WI38 (cell line): Measurements from ENCODE around the gene ATP6V1G1.

Experiments used
- H3K4me3 ChIP-seq: 2 replicates; pipeline ENCODE4 v1.5.1; 2011; ENCODE audit warnings: low read depth, mild to moderate bottlenecking, control low read depth, low read length
- CTCF ChIP-seq: IDR thresholded peaks from 2 replicates; pipeline ENCODE4 v1.5.1; 2012; ENCODE audit warnings: low read depth, mild to moderate bottlenecking, control low read depth, low read length

ATP6V1G1 gene

DNA sequence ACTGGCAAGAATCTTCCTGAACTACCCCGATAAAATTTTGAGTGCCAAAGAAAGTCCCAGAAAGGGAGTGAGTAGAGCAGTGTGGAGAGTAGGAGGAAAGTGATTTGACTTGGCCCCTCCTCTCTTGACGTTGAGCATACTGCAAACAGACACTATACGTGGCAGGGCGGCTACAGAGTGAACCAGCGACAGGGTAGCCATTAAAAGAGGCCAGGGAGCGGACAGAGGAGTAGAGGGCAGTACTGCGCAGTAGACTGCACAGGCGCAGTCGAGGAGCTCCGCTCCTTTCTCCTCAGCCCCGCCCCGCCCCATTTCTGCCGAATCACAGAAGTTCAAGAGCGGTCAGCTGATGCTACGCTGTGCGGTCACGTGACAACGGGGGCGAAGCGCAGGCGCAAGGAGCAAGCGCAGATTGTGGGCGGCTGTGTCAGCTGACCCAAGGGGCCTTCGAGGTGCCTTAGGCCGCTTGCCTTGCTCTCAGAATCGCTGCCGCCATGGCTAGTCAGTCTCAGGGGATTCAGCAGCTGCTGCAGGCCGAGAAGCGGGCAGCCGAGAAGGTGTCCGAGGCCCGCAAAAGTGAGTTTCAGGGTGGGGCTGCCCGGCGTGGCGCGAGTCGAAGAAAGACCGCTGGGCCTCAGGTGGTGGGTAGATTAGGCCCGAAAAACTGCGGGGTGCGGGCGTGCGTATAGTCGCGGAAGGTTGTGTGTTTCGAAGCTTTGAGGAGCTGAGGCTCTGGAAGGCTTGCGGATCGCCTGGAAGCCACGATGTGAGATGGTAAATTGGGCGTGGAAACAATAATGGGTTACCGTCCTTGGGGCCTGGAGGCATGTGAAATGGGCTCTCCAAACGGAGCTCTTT is at the start of gene ATP6V1G1:
ATP6V1G1 (plus strand) TSS at position 425 of the 858 bp plus-strand sequence; CDS start at position 495, 70 bp downstream.
- TF ChIP-seq CTCF: no peak
- peak within 1 kb of the TSS; percentile 100 for H3K4me3 ChIP-seq

GRCh38 chr9:114538241-114538640 is 49.3 kb upstream of the ATP6V1G1 start:
- H3K4me3 ChIP-seq: no peak overlapping the region
- TF ChIP-seq CTCF: no peak

DNA sequence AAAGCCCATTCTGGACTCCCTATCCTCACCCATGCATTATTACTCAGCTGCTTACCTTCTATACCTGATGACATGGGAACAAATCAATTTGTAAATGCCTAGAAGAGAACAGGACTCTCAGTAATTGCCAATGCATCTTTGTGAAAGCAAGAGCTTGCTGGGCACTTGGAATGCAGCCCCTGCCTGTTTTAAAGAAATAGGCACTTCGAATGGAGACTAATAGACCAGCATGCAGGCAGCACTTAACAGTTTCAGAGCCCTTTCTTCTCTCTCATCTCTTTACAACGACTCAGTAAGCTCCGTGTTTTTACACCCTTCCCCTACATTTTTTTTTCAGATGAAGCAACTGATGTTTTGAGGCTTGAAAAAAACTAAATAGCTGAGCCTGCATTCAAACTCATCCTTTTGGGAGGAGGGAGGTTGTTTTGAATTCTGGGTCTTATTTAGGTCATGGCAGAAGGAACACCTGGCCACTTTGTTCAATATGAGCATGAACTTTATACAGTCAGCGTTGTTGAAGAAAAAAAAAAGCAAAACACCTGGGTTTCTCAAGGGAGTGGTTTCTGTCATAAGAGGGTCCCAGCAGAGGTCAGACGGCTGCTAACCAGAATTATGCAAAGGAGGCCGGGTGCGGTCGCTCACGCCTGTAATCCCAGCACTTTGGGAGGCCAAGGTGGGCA is 47.7 kb upstream of the ATP6V1G1 start:
- no peak overlapping the region for H3K4me3 ChIP-seq
- TF ChIP-seq CTCF: no peak

GRCh38 chr9:114545055-114545454 is 42.5 kb upstream of the ATP6V1G1 start:
- H3K4me3 ChIP-seq: no peak overlapping the region
- no peak for TF ChIP-seq CTCF

- TF ChIP-seq CTCF: no peak
- no peak overlapping the region for H3K4me3 ChIP-seq
Observed at GRCh38 chr9:114546851-114547250, 40.7 kb upstream of the ATP6V1G1 start.

DNA sequence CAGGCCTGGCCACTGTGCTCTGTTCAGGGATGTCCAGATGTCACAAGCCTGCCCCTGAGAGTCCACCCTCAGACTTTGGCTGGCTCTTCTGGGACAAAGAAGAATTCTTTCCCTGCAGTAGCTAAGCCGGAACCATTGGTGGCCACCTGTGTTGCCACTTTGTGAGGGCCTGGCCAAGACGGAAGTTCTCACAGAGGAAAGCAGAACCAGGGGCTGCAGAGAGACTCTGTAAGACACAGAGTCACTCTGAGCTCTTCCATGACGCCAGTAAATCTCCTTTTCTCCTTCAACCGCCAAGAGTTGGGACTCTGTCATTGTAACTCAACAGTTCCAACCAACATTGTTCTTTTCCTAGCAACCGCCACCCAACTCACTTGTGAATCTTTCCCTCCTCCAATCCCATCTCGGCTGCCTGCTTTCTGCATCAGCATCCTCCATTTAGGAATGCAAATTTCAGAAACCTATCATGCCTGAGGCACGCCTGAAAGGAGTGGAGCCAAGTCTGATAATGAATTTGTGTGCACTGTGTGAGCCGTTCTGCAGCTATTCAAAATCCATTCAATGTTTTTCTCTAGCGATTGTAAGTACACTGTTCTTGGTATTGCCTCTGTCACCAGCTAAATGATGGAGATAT is 37.8 kb upstream of the ATP6V1G1 start:
- H3K4me3 ChIP-seq: no peak overlapping the region
- no peak for TF ChIP-seq CTCF
